GOT3 (cell line): ENCODE data around the gene EP400.
"Not testable (repeated sequence)": the region's sequence is repeated elsewhere in the genome, so short reads cannot be mapped to it uniquely, and the experiment has no call there.

Experiments
- DNase-seq: peaks from one replicate; lab custom pipeline; 2025; ENCODE audit warnings: mixed read lengths; lab: John Stamatoyannopoulos, UW

Gene EP400

DNA sequence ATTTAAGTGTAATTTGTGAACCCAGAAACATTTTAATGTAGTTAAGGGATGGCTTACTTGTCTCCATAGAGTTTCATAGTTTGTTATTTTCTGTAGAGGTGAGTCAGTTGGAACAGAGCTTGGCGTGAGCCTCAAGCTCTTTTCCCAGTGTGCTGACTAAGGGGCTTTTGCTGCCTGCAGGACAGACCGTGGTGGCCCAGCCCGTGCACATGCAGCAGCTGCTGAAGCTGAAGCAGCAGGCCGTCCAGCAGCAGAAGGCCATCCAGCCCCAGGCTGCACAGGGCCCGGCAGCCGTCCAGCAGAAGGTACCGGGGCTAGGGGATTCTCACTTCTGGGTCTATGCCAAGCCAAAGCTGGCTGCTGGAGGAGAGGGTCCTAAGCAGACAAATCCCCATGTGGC is 117.4 kb downstream of the EP400 start:
- DNase-seq = no peak

DNA sequence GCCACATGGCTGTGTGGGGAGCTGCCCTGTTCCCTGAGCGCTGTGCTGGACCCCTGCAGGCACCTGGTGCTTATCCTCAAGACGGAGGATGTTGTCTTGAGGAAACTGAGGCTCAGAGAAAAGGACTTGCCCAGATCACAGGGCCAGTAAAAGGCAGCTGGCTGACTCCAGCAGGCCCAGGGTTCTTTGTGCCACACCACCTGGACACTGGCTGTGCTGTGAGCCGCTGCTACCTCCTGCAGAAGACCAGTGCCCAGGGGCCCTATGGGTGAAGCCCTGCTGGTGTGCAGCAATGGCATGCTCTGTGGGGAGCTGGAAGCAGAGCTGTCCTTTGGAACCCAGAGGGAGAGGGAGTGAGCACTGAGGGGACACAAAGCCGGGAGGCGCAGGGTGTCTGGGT is 118.5 kb downstream of the EP400 start:
- DNase-seq = no peak

DNA sequence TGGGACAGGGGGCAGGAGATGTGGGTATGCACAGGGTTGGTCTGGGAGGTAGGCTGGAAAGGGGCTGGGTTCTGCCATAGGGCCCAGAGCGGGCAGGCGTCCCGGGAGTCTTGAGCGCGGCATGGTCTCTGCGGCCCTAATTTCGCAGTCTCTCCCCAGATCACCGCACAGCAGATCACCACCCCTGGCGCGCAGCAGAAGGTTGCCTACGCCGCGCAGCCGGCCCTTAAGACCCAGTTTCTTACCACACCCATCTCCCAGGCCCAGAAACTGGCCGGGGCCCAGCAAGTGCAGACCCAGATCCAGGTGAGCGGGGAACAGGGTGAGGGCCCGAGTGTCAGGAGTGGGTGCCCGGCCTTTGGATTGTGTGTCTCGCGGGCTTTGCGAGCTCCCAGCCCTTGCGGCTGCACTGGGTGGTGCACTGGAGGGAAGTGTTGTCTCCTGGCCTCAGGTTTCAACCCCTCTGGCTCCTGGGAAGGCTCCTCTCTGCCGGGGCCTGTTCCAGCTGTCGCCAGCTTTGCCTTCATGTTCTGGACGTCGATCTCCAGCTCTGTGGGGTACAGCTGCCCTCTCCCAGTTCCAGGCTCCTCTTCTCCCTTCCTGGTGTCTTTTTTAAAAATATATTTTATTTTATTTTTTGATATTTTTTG is 119.7 kb downstream of the EP400 start:
- DNase-seq = no peak

DNA sequence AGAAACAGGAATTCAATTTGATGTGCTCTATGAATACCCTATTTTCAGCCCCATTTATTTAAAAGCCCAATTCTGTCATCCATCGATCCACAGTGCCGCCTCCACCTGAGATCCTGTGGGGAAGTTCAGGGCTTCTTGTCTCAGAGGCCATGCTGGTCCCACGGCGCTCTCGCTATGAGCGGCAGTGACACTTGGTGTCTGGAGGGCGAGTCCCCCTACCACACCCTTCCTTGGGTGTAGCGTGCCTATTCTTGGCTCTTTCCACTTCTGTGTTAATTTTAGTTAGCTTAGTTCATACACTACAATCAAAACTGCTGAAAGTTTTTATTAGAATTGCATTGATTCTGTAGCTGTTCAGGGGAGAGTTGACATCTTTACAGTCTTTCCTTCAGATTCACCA is 120.6 kb downstream of the EP400 start:
- no peak for DNase-seq

- DNase-seq = no peak
These were observed 121.5 kb downstream of the EP400 start for GRCh38 chr12:132071040-132071810.

DNA sequence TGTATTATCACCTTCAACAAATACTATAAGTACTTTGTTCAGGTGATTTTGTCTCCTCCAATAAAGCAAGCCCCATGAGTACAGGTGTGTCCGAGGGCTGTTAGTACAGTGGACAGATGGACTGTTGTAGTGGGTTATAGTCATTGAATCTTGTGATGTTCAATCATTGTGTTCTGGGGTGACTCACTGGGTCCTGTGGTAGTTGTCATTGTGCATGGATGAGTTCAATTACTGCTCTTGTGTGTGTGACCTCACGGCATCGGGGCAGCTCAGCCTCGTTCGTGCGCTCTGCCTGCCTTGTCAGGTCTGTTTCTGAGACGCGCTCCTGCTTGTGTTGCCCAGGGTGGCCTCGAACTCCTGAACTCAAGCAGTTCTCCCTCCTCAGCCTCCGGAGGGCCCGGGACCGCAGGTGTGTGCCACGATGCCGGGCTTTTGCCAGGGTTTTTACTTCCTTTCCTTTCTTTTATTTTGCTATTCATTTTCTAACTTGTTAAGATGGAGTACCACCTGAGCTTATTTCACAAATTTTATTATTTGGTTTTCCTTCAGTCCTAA is 122.2 kb downstream of the EP400 start:
- no peak for DNase-seq

DNA sequence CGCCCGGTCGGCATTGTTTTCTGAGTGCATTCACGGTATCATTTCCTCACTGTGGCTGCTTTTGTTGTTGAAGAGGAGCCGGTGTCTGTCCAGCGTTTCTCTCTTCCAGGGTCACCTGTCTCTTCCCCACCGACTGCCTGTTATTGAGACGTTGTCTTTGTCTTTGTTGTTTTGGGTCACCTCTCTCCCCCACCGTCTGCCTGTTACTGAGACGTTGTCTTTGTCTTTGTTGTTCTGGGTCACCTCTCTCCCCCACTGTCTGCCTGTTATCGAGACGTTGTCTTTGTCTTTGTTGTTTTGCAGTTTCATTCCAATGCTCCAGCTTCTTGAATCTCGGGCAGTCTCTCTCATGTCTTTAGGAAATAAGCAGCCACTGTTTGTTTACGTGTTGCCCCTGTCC is 124.5 kb downstream of the EP400 start:
- DNase-seq = no peak

DNA sequence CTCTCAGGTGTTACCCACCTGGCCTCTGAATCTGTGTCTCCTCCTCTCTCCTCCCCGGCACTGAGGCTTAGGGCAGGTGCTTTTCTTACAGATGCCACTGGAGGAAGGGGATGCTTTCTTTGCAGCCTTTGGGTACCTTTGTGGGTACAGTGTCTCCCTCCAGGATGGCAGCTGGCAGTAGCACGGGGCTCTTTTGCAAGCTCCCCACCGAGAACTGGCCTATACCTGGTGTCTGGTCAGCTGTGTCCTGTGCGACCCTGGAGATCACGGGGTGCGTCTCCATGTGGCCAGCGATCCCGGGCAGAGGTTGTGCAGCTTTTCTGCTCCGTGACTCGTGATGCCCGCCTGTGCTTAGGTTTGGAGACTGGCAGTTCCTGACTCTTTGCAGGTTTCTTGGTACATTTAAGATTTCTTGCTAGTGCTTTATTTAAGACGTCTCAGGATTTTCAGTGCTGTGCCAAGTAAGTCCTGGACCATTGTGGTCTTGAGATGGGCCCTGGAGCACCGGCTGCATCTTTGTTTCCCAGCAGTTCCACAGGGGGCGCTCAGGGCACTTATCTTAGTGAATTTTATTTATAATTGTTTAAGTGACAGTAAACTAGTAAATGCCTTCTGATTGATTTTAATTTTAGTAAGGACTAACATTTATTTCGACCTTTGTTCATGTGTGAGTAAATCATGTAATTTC is 125.4 kb downstream of the EP400 start:
- no peak for DNase-seq

GRCh38 chr12:132075714-132076553 is 126.2 kb downstream of the EP400 start:
- DNase-seq = no peak

DNA sequence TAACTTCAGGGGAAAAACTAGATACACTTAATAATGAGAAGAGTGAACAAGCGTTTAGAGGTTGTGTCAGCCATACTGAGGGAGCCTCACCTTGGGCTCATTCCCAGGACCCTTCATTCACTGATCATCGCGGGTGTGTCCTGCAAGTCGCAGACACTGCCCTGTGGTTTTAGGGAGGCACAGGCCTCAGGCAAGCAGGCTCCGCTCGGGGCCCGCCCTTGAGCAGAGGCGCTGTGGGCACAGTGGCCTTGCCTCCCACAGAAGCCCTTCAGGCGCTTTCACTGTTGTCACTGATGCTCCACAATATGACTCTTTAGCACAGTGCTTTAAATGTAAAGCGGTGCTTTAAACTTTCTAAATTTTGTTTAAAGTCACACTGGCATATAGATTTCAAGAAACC is 127.0 kb downstream of the EP400 start:
- no peak for DNase-seq

DNA sequence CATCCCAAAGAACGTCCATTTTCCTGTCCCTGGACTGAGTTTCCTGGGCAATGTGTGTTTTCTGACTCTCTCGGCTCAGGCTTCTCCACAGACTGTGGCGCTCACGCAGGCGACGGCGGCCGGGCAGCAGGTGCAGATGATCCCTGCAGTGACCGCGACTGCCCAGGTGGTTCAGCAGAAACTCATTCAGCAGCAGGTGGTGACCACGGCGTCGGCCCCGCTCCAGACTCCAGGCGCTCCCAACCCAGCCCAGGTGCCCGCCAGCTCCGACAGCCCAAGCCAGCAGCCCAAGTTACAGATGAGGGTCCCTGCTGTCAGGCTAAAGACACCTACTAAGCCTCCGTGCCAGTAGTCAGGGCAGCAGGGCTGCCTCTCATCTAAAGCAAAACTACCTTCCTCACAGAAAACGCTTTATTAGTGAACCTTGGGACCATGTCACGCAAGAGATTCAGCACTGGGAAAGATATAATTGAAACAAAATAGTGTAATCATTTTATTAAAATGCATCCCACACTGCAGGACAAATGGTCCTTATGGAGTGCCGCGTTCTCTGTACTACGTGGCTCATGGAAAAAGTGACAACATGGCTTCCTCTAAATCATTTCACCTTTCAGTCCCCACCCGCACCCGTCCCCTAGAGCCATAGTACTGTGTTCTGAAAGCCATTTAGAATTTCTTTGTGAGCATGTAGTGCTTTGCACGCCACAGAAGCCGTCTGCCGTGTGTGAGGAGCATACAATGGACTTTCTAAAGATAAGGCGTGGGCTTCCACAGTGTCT is 127.8 kb downstream of the EP400 start:
- no peak for DNase-seq

DNA sequence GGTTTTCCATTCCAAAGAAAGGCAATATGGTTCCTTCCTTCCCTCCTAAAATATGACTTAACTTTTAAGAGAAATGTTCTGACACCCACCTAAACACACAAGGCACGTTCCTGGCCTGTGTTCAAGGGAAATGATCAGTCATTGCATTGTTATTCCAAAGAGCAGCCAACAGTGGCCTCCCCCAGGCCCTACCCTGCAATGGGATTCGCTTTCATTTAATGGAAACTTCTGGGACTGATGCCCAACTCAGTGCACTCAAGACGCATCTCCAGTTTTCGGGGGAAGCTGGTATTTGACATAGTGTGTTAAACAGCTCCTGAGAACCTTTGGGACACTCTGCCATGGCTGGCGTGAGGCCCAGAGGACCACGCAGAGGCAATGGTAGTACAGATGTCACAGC is 128.4 kb downstream of the EP400 start:
- no peak for DNase-seq

- DNase-seq = no peak
These were observed 129.5 kb downstream of the EP400 start for GRCh38 chr12:132079200-132079599.

DNA sequence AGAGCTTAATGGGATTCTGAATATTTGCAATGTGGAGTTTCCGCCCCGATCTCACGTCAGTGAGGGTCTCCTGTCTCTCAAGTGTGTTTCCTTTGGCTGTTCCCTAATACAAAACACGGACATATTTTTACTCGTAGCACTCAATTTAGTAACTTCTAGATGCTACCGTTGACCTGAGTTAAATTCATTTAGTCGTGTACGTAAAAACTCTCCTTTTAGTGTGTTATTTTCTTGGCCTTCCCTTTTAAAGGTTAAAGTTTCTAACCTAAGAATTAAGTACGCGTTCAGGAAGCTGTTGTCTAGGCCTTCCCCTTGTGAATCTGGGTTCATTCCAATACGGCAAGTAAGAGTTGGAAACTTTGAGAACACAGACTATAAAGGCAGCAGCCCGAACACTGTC is 130.0 kb downstream of the EP400 start:
- DNase-seq = no peak

GRCh38 chr12:132080515-132080914 is 130.8 kb downstream of the EP400 start:
- DNase-seq = not testable (repeated sequence)

DNA sequence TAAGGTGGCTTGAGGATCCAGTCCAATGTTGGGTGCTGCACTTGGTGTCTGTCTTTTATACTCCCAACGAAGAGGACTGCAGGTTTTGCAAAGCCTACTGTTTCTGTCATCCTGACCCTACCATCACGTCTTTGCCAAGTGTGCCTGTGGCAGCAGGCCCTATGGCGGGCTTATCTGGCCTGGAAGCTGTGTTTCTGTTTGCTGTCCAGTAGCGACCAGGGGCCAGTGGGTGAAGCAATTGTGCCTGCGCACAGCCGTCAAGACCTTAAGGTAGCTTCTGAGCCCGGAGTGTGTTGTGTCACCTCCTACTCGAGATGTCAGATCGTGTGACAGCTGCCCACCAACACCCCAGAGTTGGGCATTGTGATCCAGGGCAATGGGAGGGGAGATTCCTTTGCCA is 131.7 kb downstream of the EP400 start:
- DNase-seq = no peak

GRCh38 chr12:132083614-132083940 is 133.8 kb downstream of the EP400 start:
- DNase-seq = no peak

DNA sequence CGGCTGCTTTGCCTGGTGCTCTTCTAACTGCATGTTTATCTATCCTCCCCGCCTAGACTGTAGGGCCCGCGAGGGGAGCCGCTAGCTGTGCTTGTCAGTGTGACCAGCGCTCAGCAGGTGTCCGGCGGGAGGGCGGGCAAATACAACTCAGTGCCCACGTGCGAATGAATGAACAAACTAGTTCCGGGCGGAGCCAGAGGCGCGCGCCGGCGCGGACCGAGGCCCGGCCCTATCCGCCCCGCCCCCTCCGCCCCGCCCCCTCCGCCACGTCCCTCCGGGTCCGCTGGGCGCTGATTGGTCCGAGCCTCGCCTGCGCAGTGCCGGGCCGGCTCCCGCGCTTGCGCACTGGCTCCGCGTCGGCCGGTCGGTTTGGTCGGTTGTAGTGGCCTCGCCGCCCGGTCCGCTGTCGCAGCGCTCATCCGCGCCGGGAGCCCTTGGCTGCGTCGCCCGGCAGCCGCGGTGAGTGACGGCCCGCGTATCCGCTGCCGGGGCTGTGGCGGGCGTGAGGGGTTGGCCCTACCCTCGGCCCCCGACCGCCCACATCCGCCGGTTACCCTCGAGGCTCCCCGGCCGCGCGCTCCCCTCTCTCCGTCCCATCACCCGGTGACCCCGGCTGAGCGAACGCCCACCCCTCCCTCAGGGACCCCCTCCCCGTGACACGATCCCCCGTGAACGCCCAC is 134.3 kb downstream of the EP400 start:
- DNase-seq = peak; percentile 79

- no peak for DNase-seq
These were observed 135.0 kb downstream of the EP400 start for GRCh38 chr12:132084621-132085290.

DNA sequence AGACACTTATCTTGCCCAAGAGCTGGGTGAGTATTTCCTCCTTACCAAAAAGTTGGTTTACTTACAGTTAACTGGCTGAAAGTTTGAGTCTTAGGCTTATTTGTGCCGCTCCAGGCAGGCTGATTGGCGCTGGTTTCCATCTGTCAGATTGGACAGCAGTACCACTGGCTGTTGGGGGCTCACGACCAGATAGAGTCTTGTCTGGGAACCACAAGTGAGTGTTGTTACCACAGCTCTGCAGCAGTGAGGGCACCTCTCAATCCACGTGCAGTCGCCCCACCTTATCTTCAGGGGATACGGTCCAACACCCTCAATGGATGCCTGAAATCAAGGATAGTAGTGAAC is 135.5 kb downstream of the EP400 start:
- DNase-seq = no peak
